Effector CD4-positive, alpha-beta T cell (primary cell): ENCODE results near the gene PCDHB5.
"Not testable (repeated sequence)": the region's sequence is repeated elsewhere in the genome, so short reads cannot be mapped to it uniquely, and the experiment has no call there.

Experiments
- DNase-seq: peaks from one replicate; pipeline ENCODE4 v3.0.0-alpha.2; 2020

Gene PCDHB5

DNA sequence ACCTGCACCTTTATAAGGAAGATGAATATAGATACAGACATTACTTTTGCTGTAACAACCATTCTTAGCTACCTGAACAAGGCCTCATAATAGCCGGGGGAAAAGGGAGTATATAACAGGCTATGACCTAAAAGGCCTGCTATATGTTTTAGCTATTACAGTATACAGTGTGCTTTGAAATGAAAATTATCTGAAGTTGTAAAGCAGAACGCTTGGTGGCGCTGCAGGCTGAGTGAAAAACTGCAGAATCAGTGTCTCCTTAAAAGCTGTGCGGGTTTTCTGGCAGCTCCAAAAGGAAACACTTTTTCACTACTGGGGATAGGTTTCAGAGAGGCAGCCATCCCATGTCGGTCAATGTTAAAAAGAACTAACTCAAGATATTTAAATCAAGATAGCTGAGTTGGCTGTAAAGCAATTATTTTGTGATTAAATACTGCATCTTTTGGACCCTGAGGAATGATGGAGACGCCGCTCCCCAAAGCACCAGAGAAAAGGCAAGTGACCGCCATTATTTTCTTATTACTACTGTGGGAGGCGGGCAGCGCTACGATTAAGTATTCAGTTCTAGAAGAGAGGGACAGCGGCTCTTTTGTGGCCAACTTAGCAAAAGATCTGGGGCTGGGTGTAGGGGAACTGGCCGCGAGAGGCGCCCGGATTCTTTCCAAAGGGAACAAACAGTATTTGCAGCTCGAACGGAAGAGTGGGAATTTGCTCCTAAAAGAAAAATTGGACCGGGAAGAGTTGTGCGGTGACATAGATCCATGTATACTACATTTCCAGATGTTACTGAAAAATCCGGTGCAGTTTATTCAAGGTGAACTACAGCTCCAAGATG, 20.8 kb downstream of the PCDHB5 start:
- no peak for DNase-seq

DNA sequence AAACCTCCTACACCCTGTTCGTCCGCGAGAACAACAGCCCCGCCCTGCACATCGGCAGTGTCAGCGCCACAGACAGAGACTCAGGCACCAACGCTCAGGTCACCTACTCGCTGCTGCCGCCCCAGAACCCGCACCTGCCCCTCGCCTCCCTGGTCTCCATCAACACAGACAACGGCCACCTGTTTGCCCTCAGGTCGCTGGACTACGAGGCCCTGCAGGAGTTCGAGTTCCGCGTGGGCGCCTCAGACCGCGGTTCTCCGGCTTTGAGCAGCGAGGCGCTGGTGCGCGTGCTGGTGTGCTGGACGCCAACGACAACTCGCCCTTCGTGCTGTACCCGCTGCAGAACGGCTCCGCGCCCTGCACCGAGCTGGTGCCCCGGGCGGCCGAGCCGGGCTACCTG, 22.4 kb downstream of the PCDHB5 start:
- not testable (repeated sequence) for DNase-seq

- not testable (repeated sequence) for DNase-seq
Measured at GRCh38 chr5:141157901-141158300, 22.9 kb downstream of the PCDHB5 start.

DNA sequence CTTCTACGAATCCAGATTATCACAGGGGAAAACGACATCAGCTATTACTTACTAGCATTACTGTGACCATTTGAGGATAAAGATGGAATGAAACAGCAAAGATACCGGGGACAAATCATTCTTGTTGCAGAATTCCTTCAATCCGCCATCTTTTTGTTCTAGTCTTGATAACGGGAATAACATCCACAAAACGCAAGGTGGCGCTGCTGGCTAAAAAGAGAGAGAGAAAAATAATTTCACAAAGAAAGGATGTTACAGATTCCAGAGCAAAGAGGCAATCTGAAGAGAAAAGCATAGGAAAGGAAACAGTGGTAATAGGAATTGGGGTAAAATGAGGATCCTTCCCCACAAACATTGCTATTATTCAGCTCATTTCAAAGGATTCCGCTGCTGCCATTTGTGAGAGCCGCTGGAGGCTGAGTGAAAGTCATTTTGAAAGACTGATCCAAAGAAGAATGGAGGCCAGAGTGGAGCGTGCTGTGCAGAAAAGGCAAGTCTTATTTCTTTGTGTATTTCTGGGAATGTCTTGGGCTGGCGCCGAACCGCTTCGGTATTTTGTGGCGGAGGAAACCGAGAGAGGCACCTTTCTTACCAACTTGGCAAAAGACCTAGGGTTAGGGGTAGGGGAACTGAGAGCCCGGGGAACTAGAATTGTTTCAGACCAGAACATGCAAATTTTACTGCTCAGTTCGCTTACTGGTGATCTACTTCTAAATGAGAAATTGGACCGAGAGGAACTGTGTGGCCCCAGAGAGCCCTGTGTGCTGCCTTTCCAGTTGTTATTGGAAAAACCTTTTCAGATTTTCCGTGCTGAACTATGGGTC, 37.6 kb downstream of the PCDHB5 start, which contains the start of gene PCDHB7:
Gene PCDHB7 (plus strand): TSS at position 264 of the 824 bp plus-strand sequence. CDS start 192 bp downstream, at position 456.
- no peak for DNase-seq

GRCh38 chr5:141174291-141175104, 39.5 kb downstream of the PCDHB5 start:
- DNase-seq = not testable (repeated sequence)

- DNase-seq = no peak
Measured at GRCh38 chr5:141175933-141176332, 40.9 kb downstream of the PCDHB5 start.

DNA sequence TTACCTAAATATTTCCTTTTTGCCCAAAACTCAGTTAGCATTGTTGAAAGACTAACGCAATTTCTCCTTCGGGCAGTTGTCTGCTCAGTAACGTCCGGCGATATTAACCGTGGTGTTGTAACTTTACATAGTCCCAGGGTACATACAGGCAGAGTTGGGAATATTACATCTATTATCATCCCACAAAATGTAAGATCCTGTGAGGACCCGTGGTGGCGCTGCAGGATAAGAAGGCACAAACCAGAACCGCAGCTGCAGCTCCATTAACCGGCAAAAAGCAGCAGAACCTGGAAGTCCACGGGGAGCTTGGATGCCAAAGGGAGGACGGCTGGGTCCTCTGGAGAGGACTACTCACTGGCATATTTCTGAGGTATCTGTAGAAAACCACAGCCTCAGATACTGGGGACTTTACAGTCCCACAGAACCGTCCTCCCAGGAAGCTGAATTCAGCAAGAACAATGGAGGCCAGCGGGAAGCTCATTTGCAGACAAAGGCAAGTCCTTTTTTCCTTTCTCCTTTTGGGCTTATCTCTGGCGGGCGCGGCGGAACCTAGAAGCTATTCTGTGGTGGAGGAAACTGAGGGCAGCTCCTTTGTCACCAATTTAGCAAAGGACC, 42.7 kb downstream of the PCDHB5 start, which contains the start of gene PCDHB8:
Gene PCDHB8 (plus strand): TSS at position 214 of the 615 bp plus-strand sequence. CDS start 245 bp downstream, at position 459.
- not testable (repeated sequence) for DNase-seq

GRCh38 chr5:141179371-141179770, 44.4 kb downstream of the PCDHB5 start:
- not testable (repeated sequence) for DNase-seq

DNA sequence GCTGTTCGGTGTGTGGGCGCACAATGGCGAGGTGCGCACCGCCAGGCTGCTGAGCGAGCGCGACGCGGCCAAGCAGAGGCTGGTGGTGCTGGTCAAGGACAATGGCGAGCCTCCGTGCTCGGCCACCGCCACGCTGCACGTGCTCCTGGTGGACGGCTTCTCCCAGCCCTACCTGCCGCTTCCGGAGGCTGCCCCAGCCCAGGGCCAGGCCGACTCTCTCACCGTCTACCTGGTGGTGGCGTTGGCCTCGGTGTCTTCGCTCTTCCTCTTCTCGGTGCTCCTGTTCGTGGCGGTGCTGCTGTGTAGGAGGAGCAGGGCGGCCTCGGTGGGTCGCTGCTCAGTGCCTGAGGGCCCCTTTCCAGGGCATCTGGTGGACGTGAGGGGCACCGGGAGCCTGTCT, 44.9 kb downstream of the PCDHB5 start:
- not testable (repeated sequence) for DNase-seq

DNA sequence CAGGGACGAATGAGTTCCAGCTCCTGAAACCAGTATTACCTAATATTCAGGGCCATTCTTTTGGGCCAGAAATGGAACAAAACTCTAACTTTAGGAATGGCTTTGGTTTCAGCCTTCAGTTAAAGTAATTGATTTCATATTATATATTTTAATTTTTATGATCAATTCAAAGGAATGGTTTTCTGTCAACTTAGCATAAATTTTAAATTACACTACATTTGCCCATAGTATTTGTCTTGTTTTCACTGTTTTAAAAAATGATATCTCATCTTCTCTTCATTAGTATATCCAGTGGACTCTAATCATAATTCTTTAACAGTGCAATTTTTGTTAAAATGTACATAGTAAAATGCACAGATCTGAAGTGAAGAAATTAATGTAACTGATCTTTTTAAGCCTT, 45.3 kb downstream of the PCDHB5 start:
- DNase-seq = no peak

DNA sequence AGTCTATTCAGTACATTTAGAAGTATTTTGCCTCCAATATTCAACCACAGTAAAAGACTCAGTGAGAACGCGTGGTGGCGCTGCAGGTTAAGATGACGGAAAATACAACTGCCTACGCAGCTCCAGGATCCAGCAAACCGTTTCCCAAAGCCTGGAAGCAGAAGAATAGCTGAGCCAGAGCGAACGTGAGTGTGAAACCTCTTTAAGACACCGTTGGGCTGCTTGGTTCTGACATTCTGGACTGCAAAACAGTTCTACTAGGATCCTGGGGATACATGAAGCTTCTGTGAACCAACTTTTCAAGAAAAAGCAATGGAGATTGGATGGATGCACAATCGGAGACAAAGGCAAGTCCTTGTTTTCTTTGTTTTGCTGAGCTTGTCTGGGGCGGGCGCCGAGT, 47.2 kb downstream of the PCDHB5 start, which contains the start of gene PCDHB16:
Gene PCDHB16 (plus strand): TSS at position 140 of the 400 bp plus-strand sequence. CDS start 173 bp downstream, at position 313.
- DNase-seq = no peak

DNA sequence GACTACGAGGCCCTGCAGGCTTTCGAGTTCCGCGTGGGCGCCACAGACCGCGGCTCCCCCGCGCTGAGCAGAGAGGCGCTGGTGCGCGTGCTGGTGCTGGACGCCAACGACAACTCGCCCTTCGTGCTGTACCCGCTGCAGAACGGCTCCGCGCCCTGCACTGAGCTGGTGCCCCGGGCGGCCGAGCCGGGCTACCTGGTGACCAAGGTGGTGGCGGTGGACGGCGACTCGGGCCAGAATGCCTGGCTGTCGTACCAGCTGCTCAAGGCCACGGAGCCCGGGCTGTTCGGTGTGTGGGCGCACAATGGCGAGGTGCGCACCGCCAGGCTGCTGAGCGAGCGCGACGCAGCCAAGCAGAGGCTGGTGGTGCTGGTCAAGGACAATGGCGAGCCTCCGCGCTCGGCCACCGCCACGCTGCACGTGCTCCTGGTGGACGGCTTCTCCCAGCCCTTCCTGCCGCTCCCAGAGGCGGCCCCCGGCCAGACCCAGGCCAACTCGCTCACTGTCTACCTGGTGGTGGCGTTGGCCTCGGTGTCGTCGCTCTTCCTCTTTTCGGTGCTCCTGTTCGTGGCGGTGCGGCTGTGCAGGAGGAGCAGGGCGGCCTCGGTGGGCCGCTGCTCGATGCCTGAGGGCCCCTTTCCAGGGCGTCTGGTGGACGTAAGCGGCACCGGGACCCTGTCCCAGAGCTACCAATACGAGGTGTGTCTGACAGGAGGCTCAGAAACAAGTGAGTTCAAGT, 49.3 kb downstream of the PCDHB5 start:
- not testable (repeated sequence) for DNase-seq

GRCh38 chr5:141186897-141187512, 52.0 kb downstream of the PCDHB5 start, which contains the start of gene PCDHB9:
PCDHB9 (plus strand) TSS chr5:141187161; CDS start chr5:141187319, 158 bp downstream.
- no peak for DNase-seq
